Right lung (tissue), 5 donors: ENCODE data around the gene PIAS1. TPM values are rescaled to one million over a fixed set of nuclear protein-coding genes. Genes with fewer than 3 reads are reported as not detected.

ENCODE experiments used
- DNase-seq, 2 donors: peaks; one replicate each; pipeline ENCODE4 v3.0.0-alpha.2; 2013
- polyA plus RNA-seq, 5 donors: library from polyadenylated mRNA; unstranded; fragments of 120-200 nt; gene quantifications; one replicate each; pipeline versions ENCODE4 v1.2.1 to v1.2.3, GENCODE V29; 2013; ENCODE audit warnings: inconsistent platforms in 1 of 5, low replicate concordance in 1 of 5; ENCODE audit not compliant: insufficient read length in 5 of 5, insufficient read depth in 1 of 5

The PIAS1 gene
- polyA plus RNA-seq, 5 donors = 49.8 to 77.8 (median 67.4) TPM

DNA sequence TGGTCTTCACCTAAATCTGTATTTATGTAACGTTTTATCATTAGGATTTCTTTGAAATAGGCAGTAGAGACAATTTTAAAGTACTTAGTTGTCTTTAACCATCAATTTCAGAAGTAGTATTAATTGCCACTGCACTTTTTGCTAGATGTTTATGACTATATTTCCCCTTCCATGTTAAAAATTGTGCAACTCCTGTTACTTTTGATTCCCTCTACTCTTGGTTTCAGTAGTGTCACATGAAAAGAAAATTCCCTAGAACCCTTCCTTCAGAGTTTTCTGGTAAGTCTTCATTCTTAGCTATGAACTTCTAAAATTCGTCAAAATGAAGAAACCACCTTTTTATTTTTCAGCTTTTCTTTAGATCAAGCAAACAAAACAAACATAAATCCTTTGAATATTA, 7.1 kb downstream of the PIAS1 start:
- DNase-seq = no peak

DNA sequence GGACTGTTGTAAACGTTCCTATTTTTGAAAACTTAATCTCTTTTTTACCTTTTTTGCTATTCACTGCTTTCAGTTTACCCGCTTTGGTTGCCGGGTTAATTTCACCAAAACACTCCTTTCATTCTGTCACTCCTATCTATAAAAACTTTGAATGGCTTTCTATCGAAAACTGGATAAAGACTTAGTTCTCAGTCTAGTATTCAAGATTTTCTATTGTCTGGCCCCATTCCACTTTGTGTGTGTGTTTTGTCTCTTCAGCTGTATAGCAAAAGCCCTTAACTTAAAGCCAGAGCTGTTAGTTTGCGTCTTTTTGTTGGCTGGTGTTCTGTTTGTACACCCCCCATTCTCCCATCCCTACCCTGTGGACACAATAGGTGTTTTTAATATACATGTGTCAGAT, 7.5 kb downstream of the PIAS1 start:
- no peak for DNase-seq

DNA sequence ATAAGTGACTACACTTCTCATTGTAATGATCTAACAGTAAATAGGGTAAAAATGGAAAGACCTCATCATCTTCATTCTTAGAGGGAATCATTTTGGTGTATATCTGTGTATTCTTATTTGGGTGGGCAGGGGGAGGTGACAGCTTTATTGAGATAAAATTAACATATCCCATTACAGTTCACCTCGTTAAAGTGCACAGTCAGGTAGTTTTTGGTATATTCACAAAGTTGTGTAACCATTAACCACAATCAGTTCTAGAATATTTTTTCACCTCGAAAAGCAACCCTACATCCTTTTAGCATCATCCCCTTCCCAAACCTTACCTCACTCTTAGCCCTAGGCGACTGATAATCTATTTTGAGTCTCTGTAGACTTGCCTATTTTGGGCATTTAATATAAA, 8.1 kb downstream of the PIAS1 start:
- DNase-seq = no peak

DNA sequence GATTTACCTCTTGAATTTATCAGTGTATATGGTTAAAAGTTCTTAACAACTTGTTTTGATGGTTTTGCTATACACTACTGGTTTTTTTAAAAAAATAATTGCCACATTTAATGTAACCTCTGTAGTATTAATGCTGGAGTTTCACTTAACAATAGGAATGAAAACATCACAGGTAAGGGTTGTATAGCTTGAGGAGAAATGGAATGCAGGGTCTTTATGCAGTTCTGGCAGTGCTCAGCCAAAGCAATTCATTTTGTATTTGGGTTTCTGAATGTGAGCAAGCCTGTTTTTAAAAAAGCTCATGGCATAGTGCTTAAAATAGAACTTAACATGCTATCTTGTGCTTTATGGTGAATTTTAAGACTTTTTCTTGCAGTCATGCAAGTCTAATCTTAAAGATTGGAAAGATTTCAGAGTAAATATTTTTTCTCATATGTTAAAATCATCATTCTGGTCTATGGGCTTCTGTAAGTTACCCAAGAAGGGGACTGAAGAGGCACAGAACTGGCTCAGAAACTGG, 8.9 kb downstream of the PIAS1 start:
- DNase-seq = no peak

DNA sequence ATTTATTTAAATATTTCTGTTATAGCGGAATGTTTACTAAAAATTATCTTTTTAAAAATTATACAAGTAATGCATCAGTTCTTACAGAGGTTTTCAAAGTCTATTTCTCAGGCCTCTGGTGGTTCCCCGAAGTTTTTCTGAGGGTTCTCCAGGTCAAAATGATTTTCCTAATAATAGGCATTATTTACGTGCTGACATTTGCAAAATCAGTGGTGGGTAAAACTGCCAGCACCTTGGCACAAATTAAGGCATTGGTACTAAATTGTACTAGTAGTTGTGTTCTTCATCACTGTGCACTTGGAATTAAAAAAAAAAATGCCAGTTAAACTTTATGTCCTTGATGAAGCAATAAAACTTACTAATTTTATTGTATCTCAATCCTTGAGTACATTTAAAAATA, 9.5 kb downstream of the PIAS1 start:
- DNase-seq = no peak

DNA sequence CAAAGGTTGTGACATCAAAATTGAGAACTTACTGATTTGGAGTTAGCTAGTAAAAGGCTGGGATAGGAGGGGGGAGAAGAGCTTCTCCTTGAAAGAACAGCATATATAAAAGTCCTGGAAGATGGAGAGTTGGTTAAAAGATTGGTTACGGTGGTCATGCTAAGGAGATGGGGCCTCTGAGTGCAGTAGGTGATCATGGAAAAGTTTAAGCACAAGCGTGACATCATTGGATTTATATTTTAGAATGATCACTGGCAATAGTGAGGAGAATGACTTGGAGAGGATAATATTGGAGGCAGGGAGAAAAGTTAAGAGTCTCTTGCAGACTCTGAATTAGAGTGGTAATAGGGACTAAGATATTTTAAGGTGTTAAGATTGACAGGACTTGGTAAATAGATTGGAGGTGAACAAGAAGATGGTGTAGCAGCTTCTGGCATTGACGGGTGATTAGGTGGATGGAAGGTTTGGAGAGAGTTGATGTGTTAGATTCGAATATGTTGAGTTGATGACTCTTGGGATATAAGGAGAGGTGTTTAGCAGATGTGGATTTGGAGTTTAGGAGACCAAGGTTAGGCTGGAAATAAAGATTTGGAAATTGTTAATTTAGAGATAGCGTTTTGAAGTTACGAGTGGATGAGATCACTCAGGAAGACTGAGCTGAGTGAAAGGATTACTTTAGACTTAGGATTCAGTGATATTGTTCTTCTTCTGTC, 19.6 kb downstream of the PIAS1 start:
- DNase-seq = no peak

DNA sequence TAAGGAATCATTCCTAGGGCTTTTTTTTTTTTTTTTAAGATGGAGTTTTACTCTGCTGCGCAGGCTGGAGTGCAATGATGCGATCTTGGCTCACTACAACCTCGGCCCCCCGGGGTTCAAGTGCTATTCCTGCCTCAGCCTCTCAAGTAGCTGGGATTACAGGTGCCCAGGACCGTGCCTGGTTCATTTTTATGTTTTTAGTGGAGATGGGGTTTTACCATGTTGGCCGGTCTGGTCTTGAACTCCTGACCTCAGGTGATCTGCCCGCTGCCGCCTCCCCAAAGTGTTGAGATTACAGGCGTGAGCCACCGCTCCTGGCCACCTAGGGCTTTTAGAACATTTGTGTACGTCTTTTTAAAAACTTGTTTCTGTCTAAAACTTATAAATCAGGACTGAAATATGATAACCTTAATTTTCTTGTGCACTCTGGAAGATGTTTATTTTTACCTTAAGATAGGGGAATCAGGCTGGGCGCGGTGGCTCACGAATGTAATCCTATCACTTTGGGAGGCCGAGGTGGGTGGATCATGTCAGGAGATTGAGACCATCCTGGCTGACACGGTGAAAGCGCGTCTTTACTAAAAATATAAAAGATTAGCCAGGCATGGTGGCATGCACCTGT, 21.8 kb downstream of the PIAS1 start:
- DNase-seq = no peak

DNA sequence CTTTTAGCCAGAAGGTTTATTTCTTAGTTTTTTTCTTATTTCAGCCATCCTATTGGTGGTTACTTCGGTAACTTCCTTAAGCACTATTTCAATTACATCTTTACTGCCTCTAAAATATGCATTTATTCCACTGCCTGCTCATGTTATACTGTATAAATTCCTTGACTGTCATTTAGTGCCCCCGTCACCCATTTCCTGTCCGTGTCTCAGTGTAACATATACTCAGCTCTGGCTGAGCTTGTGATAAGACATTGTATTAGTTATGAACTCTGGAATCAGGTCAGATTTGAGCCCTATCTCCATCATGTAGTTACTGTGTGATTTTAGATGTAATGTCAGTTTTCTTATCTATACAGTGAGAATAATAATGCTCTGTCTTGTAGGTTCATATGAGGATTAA, 24.2 kb downstream of the PIAS1 start:
- no peak for DNase-seq

DNA sequence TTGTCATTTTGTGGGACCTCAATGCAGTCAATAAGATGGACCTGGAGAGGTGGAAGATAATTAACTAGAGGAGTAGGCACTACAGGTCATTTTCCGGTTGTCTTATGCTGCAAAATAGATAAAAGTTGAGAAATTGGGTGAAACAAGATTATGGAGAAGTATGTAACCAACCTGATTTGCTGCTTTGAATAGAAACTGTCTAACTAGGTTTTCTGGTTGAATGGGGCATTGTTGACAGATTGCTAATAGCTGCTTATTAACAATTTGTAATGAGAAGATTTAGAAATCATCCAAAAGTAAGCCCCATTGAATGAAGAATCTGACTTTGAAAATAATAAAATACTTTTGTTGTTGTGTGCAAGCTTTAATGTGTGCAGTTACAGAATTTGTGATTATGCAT, 26.2 kb downstream of the PIAS1 start:
- no peak for DNase-seq

DNA sequence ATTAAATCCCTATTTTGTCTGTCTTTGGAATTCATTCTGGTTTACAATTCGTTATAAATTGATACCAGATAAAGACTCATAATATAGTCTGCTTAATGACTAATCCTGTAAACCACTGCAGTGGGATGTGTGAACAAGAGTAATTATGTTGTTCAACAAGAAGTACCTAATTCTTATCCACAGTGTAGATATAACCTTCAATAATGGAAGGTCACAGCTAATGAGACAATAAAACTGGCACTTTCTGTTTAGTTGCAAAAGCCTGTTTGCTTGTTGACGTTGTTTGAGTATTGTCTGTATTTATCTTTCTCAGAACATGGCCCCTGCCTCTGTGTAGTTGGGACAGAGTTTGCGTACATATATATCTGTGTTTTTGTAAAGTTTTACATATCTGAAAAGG, 26.7 kb downstream of the PIAS1 start:
- no peak for DNase-seq

DNA sequence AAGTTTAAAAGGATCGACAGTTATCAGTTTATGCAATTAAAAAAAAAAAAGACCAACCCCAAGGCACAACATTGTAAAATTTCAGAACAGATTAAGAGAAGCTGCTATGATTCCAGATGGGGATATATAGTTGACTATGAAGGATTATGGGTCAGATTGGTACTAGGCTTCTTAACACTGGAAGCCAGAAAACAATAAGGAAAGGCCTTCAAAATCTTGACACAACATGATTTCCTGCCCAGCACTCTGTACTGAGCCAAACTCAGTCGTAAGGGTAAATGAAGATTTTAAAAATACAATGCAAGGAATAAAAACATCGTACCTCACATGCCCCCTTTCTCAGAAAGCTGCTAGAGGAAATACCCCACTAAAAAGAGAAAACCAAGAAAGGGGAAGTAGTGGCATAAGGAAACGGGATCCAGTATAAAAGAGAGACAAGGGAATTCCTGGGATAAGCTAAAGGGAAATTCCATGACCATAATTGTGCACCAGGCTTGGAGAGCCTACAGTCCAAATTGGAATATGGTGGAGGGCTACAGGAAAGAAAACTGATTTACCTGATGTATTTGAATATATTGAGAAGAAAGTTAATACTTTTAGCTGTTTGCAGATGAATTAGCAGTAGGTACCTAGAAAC, 27.9 kb downstream of the PIAS1 start:
- DNase-seq = no peak

DNA sequence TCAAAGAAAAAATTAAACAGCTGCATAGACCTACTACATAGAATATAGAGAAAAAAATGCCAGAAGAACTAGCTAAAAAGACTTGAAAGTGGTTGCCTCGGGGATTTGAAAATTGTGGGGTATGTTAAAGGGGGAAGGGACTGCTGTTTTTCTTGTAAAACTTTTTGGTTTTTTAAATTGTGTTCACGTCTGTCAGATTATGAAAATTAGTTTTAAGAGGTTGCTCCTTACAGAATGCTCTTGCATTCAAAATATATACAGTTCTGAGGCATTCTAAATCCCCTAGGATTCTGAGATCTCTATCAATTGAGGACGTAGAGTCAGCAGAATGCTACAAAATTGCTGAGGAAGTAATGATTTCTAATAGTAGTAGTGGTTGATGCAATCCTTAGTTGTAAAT, 28.6 kb downstream of the PIAS1 start:
- no peak for DNase-seq

DNA sequence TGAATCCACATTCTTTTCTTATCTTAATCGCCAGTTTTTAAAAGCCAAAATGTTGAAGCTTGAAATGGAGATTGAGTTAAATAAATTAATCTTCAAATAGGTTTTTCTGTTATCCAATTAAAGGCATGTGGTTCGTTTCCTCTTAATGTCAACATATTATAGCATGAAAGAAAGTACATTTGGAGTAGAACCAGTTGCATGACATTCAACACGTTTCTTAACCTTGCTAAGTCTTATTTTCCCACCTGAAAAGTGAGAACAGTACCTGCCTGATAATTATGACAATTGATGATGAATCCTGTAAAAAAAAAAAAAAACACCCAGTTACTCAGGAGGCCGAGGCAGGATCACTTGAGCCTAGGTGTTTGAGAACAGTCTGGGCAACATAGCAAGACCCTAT, 29.3 kb downstream of the PIAS1 start:
- no peak for DNase-seq

DNA sequence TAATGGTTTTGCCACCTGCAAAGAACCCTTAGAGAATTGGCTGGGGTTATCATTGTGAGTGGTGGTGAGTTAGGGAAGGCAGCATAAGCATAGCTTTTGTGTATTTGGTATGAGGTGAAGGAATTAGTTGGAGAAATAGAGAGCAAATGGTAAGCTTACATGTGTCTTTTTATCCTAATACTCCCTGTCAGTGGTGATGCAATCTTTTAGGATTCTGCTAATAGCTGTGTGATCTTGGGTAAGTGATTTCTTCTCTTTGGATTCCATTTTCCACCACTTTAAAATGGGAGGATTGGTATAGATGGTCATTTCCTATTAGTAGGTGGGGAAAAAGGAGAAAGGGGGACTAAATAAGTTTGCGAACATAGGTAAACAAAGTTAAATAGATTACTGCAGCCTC, 30.9 kb downstream of the PIAS1 start:
- no peak for DNase-seq

DNA sequence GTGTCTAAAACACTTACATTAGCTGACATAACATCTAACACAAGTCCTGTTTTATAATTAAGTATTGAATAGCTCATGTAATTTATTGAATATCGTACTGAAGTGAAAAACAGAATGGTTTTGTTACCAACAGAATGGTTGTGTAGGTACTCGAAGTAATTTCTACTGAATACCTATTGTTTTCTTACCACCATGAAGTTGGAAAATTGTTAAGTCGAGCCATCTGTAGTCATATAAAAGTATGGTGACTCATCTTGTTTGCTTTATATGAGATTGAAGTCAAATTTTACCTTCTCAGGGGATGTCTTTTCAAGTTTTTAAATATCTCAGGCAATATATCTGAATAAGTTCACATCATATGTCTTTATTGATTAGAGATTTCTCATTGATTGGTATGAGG, 37.6 kb downstream of the PIAS1 start:
- DNase-seq = no peak

DNA sequence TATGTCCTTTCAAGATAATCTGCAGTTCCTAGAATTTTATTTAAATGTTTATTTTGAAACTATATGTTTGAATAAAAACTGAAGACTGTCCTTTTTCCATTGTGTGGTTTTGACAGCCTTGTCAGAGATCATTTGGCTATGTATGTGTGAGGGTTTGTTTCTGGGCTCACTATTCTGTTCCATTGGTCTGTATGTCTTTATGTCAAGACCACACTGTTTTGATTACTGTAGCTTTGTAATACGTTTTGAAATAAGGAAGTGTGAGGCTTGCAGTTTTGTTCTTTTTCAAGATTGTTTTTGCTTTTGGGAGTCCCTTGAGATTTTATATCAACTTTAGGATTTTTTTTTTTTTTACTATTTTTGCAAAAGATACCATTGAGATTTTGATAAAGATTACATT, 42.0 kb downstream of the PIAS1 start:
- no peak for DNase-seq

DNA sequence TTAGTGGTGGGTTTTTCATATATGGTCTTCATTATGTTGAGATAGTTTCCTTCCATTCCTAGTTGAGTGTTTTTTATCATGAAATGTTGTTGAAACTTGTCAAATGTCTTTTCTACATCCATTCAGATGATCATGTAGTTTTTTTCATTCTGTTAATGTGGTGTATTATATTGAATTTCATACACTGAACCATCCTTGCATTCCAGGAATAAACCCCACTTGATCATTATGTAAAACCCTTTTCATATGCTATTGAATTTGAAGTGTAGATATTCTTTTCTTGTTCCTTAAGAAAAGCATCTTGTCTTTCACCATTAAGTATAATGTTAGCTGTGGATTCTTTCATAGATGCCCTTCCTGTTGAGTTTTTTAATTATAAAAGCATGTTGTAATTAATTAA, 42.9 kb downstream of the PIAS1 start:
- no peak for DNase-seq

DNA sequence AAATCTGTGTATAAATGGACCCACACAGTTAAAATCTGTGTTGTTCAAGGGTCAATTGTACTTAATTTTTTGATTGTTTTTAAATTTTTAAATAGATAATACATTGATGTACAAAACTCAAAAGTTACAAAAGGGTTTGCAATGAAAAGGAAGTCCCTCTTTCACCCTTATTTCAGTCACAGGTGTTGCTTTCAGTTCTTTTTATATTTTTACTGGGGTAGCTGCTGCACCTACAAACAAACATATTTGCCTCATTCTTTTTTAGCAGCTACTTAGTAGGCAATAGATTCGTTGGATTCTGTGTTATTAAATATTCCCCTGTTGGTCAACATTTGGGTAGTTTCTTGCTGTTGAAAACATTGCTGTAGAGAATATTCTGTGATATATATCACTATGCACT, 44.4 kb downstream of the PIAS1 start:
- no peak for DNase-seq

DNA sequence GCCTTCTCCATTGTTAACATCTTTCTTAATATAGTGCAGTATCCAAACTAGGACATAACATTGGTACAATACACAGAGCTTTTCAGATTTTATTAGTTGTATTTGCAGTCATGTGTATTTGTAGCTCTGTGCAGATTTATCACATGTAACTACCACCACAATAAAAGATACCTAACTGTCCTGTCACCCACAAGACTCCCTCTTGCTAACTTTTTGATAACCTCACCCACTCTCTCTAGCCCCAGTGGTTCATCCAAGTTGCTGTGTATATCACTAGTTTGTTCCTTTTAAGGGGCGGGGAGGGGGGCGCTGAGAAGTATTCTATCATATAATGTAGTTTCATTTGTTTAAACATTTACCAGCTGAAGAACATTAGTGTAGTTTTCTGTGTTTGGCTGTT, 46.1 kb downstream of the PIAS1 start:
- DNase-seq = no peak

DNA sequence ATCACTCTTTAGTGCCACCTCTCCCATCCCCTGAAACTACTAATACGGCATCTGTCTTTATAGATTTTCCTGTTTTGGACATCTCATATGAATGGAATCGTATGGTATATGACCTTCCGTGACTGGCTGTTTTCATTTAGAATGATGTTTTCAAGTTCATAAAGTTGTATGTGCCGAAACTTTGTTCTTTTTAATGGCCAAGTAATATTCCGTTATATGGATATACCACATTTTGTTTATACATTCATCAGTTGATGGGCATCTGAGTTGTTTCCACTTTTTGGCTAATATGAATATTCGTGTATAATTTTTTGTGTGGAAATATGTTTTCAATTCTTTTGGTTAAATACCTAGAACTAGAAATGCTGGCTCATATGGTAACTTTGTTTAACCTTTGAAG, 49.5 kb downstream of the PIAS1 start:
- DNase-seq = no peak

DNA sequence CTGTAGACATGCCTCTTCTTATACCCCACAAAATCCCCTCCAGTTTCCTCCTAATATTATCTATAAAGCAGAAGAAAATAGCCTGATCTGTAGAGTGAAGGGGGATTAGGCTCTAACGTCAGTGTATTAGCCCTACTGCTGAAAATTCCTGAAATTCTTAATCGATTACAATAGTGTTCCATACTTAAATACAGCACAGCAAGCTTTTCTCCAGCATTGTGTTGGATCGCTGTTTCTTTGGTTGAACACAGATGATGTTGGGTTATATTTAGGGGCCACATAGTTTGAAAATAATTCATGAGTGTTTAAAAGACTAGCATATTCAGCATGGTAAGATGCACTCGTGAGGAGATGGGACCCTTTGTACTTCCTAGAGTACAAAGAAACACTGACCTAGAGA, 52.5 kb downstream of the PIAS1 start:
- no peak for DNase-seq

DNA sequence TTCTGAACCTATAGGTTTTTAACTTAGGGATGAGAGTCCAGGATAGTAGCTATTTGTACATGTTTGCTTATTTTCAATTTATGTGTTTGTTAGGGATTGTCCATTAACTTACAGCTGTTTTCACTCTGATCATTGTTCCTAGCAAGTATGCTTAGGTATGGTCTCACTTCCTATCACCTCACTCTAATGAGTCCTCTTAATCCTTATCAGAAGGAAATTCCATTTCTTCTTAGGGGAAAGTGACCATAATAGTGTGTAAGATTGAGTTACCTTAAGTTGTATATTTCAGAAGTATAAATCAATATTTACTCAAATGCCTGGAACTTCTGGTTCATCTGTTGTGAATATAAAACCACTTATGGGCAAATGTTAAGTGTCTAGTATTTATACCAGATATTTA, 53.0 kb downstream of the PIAS1 start:
- no peak for DNase-seq

DNA sequence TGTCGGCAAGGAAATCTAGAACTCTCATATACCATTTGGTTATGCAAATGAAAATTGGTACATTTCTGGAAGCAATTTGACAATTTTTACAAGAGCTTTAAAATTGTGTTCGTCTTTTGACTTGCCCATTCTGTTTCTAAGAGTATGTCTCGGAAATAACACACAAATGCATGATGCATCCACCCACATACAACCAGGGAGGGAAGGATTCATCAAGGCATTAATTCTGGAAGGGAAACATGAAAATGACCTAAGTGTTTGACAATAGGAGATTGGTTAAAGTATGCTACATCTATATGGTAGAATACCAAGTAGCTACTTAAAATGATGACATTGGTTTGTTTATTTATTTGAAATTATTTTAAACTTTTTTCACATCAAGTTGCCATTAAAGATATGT, 58.6 kb downstream of the PIAS1 start:
- no peak for DNase-seq
